ENCODE results near the gene RAB44. TPM values are rescaled to one million over a fixed set of nuclear protein-coding genes. Genes with fewer than 3 reads are reported as not detected.
A peak's percentile ranks its signal among the peaks of the same experiment; 100 is the strongest.

RAB44 gene
- total RNA-seq, 1 donor from 2014 or later: 0.35 TPM

GRCh38 chr6:36666826-36667591 lies 30.6 kb upstream of the RAB44 start:
- peak; percentile 92 for DNase-seq (ENCODE audit: low spot score)

GRCh38 chr6:36668591-36668990 lies 29.0 kb upstream of the RAB44 start:
- DNase-seq (ENCODE audit: low spot score): no peak

- DNase-seq (ENCODE audit: low spot score): no peak
Measured at GRCh38 chr6:36669002-36669401, 28.6 kb upstream of the RAB44 start.

GRCh38 chr6:36670271-36670670 lies 27.4 kb upstream of the RAB44 start:
- DNase-seq (ENCODE audit: low spot score): no peak

- DNase-seq (ENCODE audit: low spot score): no peak
Measured at GRCh38 chr6:36671687-36672375, 25.8 kb upstream of the RAB44 start.

- DNase-seq (ENCODE audit: low spot score): no peak
Measured at GRCh38 chr6:36673882-36674281, 23.7 kb upstream of the RAB44 start.

- no peak for DNase-seq (ENCODE audit: low spot score)
Measured at GRCh38 chr6:36674942-36675341, 22.7 kb upstream of the RAB44 start.

GRCh38 chr6:36676141-36677058 lies 21.2 kb upstream of the RAB44 start:
- DNase-seq (ENCODE audit: low spot score): peak; percentile 77

GRCh38 chr6:36677059-36677749 lies 20.4 kb upstream of the RAB44 start:
- peak; percentile 81 for DNase-seq (ENCODE audit: low spot score)

GRCh38 chr6:36677753-36678487 lies 19.7 kb upstream of the RAB44 start:
- DNase-seq (ENCODE audit: low spot score): peak; percentile 12

- DNase-seq (ENCODE audit: low spot score): peak; percentile 98
Measured at GRCh38 chr6:36678488-36679042, 19.1 kb upstream of the RAB44 start, which contains the start of gene CDKN1A. Gene CDKN1A, plus strand, starts transcription at chr6:36678714. Its CDS starts 5,388 bp downstream, at chr6:36684102.

GRCh38 chr6:36679043-36679833 lies 18.4 kb upstream of the RAB44 start:
- peak; percentile 92 for DNase-seq (ENCODE audit: low spot score)

GRCh38 chr6:36682328-36683144 lies 15.1 kb upstream of the RAB44 start:
- DNase-seq (ENCODE audit: low spot score): peak; percentile 87

- peak; percentile 35 for DNase-seq (ENCODE audit: low spot score)
Measured at GRCh38 chr6:36683145-36683655, 14.4 kb upstream of the RAB44 start.

- DNase-seq (ENCODE audit: low spot score): peak; percentile 81
Measured at GRCh38 chr6:36683656-36684446, 13.8 kb upstream of the RAB44 start.

GRCh38 chr6:36684447-36684812 lies 13.2 kb upstream of the RAB44 start:
- no peak for DNase-seq (ENCODE audit: low spot score)

Data from mesenteric fat pad (tissue), 1 donor.